Coronary artery (tissue), 2 donors: ENCODE data around the gene KLF3.
A peak's percentile ranks its signal among the peaks of the same experiment; 100 is the strongest.

Experiments
- DNase-seq: peaks from one replicate; pipeline ENCODE4 v3.0.0-alpha.2; 2017; ENCODE audit warnings: low spot score
- H3K27ac ChIP-seq, 2 donors: fragments of 200-600 bp; sonication (generic); one replicate each; pipeline ENCODE4 v1.5.1; 2016 to 2019
- H3K4me3 ChIP-seq: fragments of 200-600 bp; sonication (generic); 2 replicates; pipeline ENCODE4 v1.5.1; 2016; ENCODE audit warnings: mild to moderate bottlenecking, moderate library complexity
- CTCF ChIP-seq: fragments of 200-600 bp; sonication (generic); IDR thresholded peaks from one replicate; pipeline ENCODE4 v1.5.1; 2019; ENCODE audit warnings: antibody characterized with exemption

Gene KLF3

GRCh38 chr4:38687571-38688011 is 23.6 kb downstream of the KLF3 start:
- no peak for TF ChIP-seq CTCF
- Histone ChIP-seq H3K27ac (no peak overlapping the region), H3K4me3 (no peak overlapping the region)
- no peak for DNase-seq

GRCh38 chr4:38688676-38689355 is 24.8 kb downstream of the KLF3 start:
- Histone ChIP-seq H3K4me3 (no peak overlapping the region), H3K27ac (no peak overlapping the region)
- DNase-seq, result no peak
- no peak for TF ChIP-seq CTCF

GRCh38 chr4:38691251-38692008 is 27.4 kb downstream of the KLF3 start:
- H3K4me3 ChIP-seq, result no peak overlapping the region
- peak overlapping the region; percentile 22 to 55 for H3K27ac ChIP-seq
- TF ChIP-seq CTCF, result no peak
- no peak for DNase-seq

GRCh38 chr4:38692421-38692820 is 28.4 kb downstream of the KLF3 start:
- TF ChIP-seq CTCF, result no peak
- no peak for DNase-seq
- Histone ChIP-seq H3K4me3 (no peak overlapping the region), H3K27ac (peak overlapping the region; percentile 22 to 55)

GRCh38 chr4:38693569-38693968 is 29.6 kb downstream of the KLF3 start:
- TF ChIP-seq CTCF, result no peak
- no peak for DNase-seq
- Histone ChIP-seq H3K4me3 (no peak overlapping the region), H3K27ac (no peak overlapping the region)

- no peak for TF ChIP-seq CTCF
- no peak overlapping the region for H3K4me3 ChIP-seq
- DNase-seq, result no peak
- no peak overlapping the region for H3K27ac ChIP-seq
Measured at GRCh38 chr4:38694330-38694729, 30.3 kb downstream of the KLF3 start.

GRCh38 chr4:38695809-38696208 is 31.8 kb downstream of the KLF3 start:
- Histone ChIP-seq H3K4me3 (no peak overlapping the region), H3K27ac (no peak overlapping the region)
- no peak for TF ChIP-seq CTCF
- no peak for DNase-seq
